ENCODE measurements around the gene IL22RA1.
A peak's percentile ranks its signal among the peaks of the same experiment; 100 is the strongest.

IL22RA1 gene

DNA sequence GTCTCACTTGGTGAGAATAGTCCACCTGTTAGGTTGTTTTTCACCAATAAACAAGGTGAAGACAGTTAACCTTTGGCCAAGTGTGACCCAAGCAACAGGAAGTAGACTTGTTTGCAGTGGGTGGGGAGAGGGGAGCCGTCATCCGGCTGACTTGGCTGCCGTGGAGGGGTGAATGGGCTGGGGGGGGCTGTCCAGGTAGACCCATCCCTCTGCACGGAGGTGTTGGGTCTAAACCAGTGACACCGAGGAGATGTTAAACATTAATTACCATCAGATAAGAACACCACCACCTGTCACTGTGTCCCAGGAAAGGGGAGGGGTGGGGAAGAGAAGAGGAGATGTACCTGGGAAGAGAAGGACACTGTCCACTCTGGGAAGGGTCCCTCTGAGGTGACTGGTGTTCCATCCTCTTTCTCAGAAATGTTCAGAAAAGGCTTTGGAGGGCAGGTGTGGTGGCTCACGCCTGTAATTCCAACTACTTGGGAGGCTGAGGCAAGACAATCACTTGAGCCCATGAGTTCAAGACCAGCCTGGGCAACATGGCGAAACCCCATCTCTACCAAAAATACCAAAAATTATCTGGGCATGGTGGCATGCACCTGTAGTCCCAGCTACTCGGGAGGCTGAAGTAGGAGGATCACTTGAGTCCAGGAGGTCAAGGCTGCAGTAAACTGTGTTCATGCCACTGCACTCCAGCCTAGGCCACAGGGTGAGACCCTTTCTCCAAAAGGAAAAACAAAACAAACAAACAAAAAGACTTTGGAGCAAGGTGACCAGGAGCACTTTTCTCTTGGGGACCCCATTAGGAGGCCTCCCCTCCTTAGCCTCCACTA, 24.3 kb downstream of the IL22RA1 start:
- peak in 1 of 10 donors; percentile 17 for DNase-seq
- intact Hi-C loops (cut with DNase I), result no loop called here

DNA sequence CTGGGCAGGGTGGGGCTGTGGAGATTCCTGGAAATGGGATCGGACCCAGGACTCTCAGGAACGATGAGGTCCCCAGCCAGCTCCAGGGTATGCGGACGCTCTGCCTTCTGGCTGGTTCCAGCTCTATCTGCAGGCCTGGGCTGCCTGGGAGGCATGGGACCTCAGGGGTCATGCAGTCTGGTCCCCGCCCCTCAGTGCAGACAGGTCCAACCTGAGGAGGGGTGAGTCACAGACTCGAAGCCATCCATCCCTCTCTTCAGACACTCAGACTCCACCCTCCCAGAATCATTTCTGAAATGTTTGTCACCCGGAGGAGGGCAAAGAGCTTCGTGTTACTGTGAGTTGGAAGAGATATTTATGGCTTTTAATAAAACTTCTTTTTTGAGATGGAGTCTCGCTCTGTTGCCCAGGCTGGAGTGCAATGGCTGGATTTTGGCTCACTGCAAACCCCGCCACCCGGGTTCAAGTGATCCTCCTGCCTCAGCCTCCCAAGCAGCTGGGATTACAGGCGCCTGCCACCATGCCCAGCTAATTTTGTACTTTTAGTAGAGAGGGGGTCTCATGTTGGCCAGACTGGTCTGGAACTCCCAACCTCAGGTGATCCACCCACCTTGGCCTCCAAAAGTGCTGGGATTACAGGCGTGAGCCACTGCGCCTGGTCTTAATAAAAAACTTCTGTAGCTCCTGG, 25.1 kb downstream of the IL22RA1 start:
- intact Hi-C loops (cut with DNase I), result no loop called here
- DNase-seq, result no peak

DNA sequence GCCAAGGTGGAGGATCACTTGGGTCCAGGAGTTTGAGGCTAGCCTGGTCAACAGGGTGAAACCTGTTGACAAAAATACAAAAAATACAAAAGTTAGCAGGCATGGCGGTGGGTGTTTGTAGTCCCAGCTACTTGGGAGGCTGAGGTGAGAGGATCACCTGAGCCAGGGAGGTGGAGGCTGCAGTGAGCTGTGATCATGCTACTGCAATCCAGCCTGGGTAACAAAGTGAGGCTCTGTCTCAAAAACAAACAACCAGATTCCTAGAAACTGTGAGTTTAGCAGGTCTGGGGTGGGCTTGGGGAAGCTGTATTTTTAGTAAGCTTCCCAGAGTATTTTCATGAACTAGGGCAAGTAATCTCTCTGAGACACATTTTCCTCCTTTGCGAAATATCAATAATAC, 25.8 kb downstream of the IL22RA1 start:
- intact Hi-C loops (cut with DNase I), result no loop called here
- peak in 1 of 10 donors; percentile 18 for DNase-seq

DNA sequence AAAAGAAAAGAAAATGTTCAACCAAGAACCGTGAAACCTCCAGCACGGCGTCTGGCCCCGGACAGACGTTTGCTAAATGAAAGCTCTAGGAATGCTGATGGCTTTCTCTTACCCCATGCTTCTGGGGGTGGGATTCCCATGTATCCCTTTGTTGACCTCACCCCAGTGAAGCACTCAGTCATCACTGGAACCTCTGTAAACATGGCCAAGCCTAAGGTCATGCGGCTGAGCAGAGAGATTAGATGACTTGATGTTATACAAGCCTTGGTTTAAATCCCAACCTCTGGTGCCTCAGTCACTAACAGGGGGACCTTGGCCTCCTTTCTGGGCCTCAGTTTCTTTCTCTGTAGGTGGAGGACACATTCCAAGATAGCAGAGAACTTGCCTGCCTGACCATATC, 28.2 kb downstream of the IL22RA1 start:
- DNase-seq, result no peak
- intact Hi-C loops (cut with DNase I), result no loop called here

DNA sequence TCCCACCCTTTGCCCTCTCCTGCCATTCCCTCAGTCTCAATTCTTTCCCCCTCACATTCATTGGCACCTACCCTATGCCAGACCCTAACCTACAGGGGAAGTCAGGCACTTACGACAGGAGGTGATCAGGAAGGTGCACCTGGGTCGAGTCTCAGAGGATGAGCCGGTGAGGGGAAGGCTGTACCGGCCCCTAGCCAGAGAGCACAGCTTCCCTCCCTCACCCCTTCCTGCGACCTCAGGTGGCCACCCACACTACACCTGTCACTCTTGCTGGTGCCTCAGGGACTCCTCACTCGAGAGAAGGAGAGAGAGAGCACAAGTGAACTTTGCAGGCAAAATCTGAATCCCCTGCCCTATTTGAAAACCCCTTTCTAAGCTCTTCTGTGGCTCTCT, 29.3 kb downstream of the IL22RA1 start:
- DNase-seq, result peak in 1 of 10 donors; percentile 57
- intact Hi-C loops (cut with DNase I), result no loop called here

DNA sequence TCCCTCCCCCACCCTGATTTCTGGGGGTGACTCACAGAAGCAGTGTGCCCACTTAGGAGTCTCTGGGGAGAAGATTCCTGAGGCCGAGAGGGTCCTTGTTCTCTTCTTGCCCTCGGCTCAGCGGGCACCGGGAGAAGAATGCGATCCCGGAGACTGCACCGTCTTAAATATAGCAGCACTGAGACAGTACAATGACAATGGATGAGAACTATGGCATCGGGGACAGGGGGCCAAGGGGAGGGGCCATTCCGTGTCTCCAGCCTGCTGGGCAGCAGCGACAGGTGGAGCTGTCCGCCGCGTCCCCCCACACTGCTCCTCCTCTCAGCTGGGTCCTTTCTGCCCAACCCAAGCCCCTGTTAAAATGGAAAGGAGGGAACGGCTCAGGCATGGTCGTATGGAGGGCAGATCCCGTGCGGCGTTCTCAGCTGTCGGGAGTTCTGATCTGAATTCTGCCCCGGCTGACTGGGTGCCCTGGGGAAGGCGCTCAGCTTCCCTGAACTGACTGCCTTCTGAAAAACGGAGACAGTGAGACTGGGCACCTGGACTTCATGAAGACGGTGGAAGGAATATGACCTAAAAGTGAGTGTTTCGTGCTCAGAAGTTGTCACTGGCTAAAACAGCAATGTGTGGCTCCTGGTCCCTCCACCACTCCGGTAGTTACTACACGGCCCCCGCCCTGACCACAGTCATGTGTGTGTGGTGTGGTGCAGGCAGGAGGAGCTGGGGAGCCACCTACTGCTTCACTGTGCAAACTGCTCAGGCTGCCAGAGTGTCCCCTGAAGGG, 30.8 kb downstream of the IL22RA1 start, which contains the start of gene MYOM3:
Gene MYOM3, minus strand, starts transcription at position 140 of the 784 bp plus-strand sequence. CDS start 3,499 bp downstream, outside the sequence.
- DNase-seq, result peak; percentile 18 to 95 (median 52)
- intact Hi-C loops (cut with DNase I), result no loop called here

DNA sequence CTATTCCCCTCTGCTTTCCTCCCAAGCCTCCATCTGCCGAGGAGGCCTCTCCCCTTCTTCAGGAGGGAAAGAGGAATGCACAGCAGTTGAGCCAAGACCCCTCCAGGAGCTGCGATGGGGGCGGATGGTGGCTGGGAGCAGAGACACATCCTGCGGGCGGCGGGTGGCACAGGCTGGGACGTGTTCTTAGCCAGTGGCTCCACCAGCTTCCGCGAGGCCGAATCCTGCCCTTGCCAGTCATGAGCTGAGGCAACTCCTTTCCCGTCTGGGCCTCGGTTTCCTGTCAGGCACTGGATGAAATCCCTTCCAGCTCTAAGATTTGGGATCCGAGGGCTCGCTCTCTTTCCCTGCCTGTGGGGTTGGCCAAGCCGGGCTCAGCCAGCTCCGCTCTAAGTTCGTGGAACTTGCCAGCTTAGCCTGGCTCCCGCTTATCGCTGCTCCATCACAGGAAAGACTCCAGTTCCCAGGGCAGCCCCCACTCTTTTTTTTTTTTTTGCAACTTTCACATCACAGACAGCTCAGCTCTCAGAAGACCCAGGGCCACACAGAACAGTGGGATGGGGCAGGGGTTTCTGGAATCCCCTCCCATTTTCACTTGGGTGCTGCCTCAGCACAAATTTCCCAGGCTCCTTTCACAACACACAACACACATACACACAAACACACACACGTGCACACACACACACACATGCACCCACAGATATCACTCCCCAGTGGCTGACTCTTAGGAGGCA, 31.5 kb downstream of the IL22RA1 start:
- peak in 1 of 10 donors; percentile 77 for DNase-seq
- intact Hi-C loops (cut with DNase I), result no loop called here

DNA sequence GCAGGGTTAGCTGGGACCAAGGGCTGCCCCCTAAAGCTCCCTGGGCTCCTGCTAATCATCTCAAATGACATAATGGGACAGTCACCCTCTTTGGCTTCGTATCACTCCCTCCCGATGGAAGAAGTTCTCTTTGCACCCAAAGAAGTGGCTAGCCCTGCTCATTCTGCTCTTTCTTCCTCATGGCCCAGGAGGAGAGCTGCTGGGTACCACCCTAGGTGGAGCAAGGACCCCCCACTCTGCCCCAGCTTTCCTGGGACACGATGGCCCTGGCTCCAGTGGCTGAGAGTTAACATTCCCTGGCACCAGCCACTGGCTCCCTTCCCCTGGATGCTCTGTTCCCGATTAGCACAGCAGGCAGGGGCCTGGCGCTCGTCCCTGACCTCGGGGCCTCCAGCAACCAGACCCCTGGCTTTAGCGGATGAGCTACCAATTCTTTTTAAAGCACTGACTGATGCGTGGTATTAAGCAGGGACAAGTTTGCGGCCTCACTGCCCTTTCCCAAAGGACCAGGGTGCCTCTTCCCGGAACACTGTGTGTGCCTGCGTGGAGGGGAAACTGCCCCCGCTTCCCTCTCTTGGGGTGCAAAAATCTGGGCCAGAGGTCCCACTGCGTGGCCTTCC, 32.2 kb downstream of the IL22RA1 start:
- peak in 1 of 10 donors; percentile 78 for DNase-seq
- intact Hi-C loops (cut with DNase I), result no loop called here

DNA sequence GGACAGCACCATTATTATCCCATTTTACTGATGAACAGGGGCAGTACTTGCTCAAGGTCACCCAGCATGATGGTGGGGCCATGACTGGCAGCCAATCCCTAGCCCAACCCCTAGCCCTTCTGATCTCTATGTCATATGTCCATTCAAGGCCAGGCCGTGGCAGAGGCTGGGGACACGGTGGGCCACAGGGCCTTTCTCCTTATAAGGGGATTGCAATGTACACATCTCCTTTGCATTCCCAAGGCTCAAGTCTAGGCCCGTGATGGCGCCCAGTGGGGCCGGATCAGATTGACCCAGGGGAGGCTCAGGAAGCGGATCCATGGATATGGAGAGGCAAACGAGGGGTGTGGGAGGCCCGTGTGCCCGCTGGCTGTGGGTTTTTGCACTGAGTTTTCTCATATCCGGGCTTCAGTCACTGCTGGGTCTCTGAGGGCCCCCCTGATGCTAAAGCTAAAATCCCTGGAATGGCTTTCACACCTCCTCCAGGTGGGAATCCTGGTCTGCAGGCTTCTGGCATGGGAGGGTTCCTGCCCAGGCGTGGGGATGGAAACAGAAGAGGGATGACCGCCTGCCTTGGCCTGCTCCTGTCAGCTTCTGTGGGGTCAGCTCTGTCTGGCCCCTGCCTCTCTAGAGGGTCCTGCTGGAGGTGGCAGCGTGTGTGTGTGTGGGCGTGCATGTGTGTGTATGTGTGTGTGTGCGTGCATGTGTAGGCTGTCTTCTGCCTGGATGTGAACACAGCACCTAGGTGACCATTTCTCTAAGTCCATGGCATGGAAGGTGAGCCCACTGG, 33.1 kb downstream of the IL22RA1 start:
- intact Hi-C loops (cut with DNase I), result no loop called here

DNA sequence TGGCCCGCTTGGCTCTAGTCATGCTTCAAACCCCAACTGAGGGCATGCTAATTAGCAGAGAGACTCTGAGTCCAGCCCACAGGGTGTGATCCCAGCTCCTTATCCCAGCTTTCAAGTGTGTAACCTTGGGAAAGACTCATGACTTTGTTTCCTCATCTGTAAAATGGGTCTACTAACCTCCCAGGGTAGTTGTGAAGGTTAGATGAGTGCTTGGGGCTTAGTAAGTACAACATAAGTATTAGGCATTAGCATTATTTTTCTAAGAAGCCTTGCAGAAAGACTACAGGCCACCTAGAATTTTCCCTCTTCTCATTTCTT, 33.8 kb downstream of the IL22RA1 start:
- DNase-seq, result no peak
- intact Hi-C loops (cut with DNase I), result no loop called here

More for the DNA sequence above, 33.1 kb downstream of the IL22RA1 start:
- peak in 2 of 10 donors; percentile 32 to 61 for DNase-seq

DNA sequence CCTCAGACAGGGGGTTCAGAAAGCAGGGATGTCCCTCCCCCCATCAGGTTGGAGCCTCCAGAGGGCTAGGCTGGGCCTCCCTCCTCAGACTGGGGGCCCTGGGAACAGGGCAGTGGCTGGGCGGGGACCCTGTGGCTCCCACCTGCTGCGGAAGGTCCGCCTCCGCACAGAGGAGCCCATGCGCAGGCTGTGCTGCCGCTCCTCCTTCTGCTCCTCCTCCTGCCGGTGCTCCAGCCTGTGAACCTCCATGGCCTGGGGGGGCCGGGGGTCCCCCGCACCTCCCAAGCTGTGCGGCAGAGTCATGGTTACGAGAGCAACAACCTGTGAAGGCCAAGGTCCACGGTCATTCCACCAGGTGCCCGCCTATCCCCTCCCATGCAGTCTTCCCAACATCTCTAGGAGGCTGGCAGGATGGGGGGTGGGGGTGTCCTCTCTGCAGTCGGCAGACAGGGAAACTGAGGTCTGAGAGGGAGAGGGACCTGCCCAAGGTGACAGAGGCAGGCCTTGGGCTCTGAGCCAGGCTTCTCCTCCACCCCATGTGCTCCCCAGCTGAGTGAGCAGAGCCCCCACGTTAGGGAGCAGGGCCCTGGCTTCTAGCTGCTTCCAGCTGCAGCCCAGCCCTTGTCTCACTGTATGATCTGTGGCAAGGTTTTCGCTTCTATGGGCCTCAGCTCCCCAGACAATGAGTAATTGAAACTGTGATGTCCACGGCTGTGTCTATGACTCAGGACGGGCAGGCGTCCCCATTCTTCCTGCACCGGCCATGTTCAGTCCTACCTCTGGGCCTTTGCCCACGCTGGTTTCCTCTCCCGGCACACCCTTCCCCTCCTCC, 34.4 kb downstream of the IL22RA1 start:
- peak in 1 of 10 donors; percentile 77 for DNase-seq
- intact Hi-C loops (cut with DNase I), result no loop called here

DNA sequence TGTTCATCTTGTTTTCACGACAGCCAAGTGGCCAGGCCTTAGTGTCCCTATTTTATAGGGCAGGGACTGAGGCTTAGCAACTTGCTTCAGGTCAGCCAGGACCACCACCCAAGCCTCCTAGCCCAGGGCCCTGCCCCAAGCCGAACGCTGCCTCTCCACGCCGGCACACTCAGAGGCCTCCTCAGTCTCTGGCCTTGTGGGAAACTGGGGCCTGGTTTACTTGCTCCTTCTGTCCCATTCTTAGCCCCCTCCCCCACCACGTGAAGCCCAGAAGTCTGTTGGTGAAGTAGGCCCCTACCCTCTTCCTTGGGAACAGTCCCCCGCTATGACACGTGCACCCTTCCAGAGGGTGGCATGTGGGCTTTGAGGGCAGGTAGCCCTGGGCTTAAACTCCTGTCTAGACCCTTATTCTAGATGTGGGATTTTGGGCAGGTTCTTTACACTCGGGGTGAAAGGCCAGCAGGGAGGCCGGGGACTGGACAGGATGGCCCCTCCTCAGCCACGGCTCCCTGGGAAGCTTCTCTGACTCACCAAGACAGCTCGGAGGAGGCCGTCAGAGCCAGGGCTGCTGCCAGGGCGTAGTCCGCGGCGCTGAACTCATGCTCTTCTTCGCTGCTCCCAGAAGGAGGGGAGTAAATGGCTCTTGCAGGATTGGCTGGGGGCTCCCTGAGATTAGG, 35.3 kb downstream of the IL22RA1 start:
- intact Hi-C loops (cut with DNase I), result no loop called here
- DNase-seq, result peak in 2 of 10 donors; percentile 74 to 76

DNA sequence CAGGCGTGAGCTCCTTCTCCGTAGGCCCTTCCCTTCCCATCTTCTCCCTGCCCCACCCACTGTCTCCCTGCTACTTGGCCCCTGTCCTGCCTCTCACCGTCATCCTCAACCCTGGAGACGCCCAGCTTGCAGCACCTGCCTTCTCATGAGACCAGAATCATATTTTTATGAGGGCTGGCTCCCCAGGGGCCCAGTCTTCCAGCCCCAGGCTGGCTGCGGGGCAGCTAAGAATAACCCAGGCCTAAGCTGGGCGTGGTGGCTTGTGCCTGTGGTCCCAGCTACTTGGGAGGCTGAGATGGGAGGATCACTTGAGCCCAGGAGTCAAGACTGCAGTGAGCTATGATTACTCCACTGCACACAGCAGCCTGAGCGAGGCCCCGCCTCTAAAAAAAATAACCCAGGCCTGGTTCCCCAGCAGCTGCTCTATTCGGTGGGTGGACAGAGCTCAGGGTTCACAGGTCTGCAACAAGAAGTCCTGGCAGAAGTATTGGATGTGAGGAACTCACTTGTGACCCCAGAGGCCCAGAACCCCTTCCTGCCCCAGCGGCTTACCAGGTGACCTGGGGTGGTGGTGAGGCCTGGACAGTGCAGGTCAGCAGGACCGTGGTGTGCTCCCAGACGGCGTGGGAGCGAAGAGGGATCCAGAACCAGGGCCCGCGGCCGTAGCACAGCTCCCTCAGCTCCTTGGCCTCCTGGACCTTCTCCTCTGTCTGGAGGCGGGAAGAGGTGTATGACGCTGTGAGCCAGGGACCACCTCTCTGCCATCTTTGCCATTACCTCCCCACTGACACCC, 37.4 kb downstream of the IL22RA1 start:
- DNase-seq, result peak in 2 of 10 donors; percentile 53 to 67
- intact Hi-C loops (cut with DNase I), result no loop called here

DNA sequence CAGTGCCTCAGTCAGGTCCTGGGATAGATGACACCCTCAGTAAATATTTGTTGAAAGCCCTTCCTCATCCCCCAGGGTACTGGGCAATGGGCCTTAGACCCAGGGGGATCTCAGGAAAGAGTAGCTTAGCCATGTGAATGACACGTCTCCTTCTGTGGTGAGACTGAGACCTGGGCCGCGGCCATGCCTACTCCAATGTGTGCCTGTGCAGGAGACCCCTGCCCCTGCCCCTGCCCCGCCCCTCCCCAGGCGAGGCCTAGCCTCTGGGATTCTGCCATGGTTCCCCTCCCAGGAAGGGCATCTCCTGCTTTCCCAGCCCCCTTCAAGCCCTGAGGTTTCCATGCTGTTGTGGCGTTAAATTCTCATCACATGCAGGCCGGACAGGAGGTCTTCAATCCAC, 38.1 kb downstream of the IL22RA1 start:
- intact Hi-C loops (cut with DNase I), result no loop called here
- peak in 2 of 10 donors; percentile 27 to 63 for DNase-seq

DNA sequence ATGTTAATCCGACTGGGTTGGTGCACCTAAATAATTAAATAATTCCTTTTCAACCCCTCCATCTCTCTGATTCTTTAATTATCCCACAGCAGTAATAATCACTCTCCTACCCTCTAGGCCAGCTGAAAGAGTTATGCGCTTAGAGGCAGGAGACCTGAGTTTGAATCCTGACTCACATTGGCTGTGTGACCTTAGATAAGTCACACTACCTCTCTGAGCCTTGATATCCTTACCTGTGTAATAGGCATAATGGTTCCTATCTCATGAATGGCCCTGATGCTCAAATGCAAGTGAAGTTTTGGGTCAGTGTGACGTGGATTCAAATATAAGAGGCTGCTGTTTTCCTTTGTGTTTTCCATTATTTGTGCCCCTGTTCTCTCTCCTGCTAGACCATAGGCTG, 39.1 kb downstream of the IL22RA1 start:
- DNase-seq, result no peak

DNA sequence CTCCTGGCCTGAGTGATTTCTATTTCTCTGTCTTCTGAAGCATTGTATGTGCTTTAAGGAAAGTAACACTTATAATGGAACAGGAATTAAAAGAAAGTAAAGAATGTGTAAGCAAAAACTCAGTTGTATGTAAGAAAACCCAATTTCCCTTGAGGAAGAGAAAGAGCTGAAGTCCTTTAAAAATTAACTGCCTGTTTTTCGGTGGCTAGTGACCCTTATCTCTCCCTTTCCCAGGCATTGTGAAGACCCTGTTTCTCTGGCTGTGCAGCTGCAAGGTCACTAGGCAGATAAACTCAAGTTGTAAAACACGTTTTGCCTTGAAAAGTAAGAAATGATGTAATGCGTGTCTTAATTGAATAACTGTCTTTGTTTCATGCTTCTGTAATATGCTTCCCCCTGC, 39.5 kb downstream of the IL22RA1 start:
- peak in 1 of 10 donors; percentile 0 for DNase-seq
- intact Hi-C loops (cut with DNase I), result no loop called here

More for the DNA sequence above, 39.1 kb downstream of the IL22RA1 start:
- intact Hi-C loops (cut with DNase I), result no loop called here

DNA sequence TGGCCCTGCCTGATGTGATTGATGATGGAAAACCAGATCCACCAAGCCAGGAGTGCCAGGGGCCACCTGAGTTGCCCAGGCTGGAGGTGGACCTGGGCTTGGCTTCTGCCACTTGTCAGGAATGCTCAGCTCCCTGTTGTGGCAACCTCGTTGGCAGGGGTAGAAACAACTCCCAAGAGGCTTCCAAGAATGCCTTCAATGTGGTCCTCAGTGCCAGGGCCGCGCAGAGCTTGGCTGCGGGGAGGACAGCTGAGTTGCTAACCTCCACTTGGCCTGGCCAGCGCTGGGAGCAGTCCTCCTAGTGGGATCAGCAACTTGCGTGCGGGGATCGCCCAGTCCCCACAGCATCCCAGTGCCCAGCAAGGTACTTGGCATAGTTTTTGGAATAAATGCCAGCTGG, 40.0 kb downstream of the IL22RA1 start:
- DNase-seq, result peak in 3 of 10 donors; percentile 19 to 84 (median 77)
- intact Hi-C loops (cut with DNase I), result no loop called here
